ENCODE data around the gene RNF10. TPM values are rescaled to one million over a fixed set of nuclear protein-coding genes. Genes with fewer than 3 reads are reported as not detected.
"Not testable (repeated sequence)": the region's sequence is repeated elsewhere in the genome, so short reads cannot be mapped to it uniquely, and the experiment has no call there.

RNF10 gene
- total and polyA plus RNA-seq, 2 of the 4 experiments (the other 2 are of a cell fraction) = 44.4 to 95.0 TPM

DNA sequence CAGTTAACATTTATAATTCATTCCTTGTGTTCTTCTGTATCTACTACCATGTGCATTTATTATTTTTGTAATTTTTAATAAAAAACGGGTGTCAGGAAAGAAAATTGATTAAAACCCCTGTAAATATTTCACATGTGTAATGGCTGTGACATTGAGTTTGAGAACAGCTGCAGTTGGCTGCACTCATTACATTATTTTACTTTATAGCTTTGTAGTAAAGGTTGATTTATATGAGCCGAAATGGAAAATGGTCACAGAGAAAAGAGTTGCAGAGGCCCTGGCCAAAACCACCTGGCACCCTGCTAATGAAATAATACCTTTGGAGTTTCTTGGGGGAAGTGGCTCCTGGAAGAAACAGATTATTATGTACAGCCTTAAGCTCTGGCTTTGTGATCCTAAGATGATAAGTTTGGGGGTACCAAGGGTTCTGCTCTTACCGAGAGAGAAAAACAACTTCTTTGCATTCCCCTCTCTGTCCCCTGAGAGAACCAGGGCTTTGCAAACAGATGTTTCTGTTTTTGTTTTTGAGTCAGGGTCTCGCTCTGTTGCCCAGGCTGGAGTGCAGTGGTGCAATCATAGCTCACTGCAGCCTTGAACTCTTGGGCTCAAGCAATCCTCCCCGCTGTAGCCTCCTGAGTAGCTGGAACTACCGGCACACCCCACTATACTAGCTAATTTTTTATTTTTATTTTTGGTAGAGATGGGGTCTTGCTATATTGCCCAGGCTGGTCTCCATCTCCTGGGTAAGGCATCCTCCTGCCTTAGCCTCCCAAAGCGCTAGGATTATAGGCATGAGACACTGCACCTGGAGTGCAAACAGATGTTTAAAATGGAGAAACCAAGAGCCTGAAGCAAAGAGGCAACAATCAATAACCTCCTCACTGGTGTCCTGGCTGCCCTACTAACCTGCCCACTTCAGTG, 47.9 kb upstream of the RNF10 start:
- H4K8ac ChIP-seq (ENCODE audit: low read depth in 2 of 2, low read length in 2 of 2) = no peak overlapping the region
- H2BK20ac ChIP-seq (ENCODE audit: low read depth, low read length) = no peak overlapping the region
- no peak overlapping the region for H2BK120ac ChIP-seq (ENCODE audit: low read depth, low read length)
- no peak overlapping the region for H3K4me2 ChIP-seq (ENCODE audit: low read depth, low read length)
- H4K20me1 ChIP-seq (ENCODE audit: insufficient read depth, low read length) = no peaks in the 10 kb centered on the region
- POLR2A ChIA-PET (ENCODE audit: unreplicated experiment) = no interaction called here
- H3K36me3 ChIP-seq (ENCODE audit: control insufficient read depth, insufficient read depth, low read length) = peaks cover 10% of the 10 kb centered on the region
- H3K9me1 ChIP-seq (ENCODE audit: insufficient read depth, low read length) = peaks cover 4% of the 10 kb centered on the region; the same call in 1 of the 2 replicates
- no peak overlapping the region for H3K56ac ChIP-seq (ENCODE audit: extremely low read depth, insufficient read depth, low read length)
- H3K4me3 ChIP-seq (ENCODE audit: insufficient read depth, low read depth, low read length) = no peak overlapping the region
- H3K27me3 ChIP-seq (ENCODE audit: control insufficient read depth, insufficient read depth, low read length) = no peaks in the 10 kb centered on the region
- H2AK9ac ChIP-seq (replicated peaks; ENCODE audit: low read depth, low read length, poor library complexity) = no peak overlapping the region
- H3K18ac ChIP-seq (ENCODE audit: low read depth, low read length) = no peak overlapping the region
- WGBS, 2 experiments (ENCODE audit: extremely low coverage in 2 of 2, insufficient read length in 1 of 2) = no CpG with 5 or more reads among the region's 7 CpGs
- H2BK15ac ChIP-seq (ENCODE audit: low read depth, low read length) = no peak overlapping the region
- BruUV-seq (replicated peaks) = no TSS peak
- peaks cover 14 to 25% of the 10 kb centered on the region in 2 experiments for H3K79me1 ChIP-seq (ENCODE audit: low read depth in 1 of 2, low read length in 2 of 2)
- TF ChIP-seq RAD21 (IDR thresholded peaks at IDR 0.05; ENCODE audit: low read length) = no peak
- no peak for TF ChIP-seq RFX5 (IDR thresholded peaks at IDR 0.05; ENCODE audit: low read depth, low read length)
- TF ChIP-seq NFE2L2 (IDR thresholded peaks at IDR 0.05; ENCODE audit: low read depth, low read length) = no peak
- TF ChIP-seq RCOR1 (IDR thresholded peaks at IDR 0.05; ENCODE audit: insufficient replicate concordance, low read length) = no peak
- intact Hi-C loops (cut with micrococcal nuclease) = no loop called here
- H2AFZ ChIP-seq (replicated peaks; ENCODE audit: low read length, poor library complexity) = no peak overlapping the region
- H2BK5ac ChIP-seq (ENCODE audit: low read depth, low read length, poor library complexity, severe bottlenecking) = no peak overlapping the region
- no peaks in the 10 kb centered on the region for H3K4me1 ChIP-seq (ENCODE audit: control insufficient read depth, insufficient read depth, low read length)
- no peak overlapping the region for H4K5ac ChIP-seq (ENCODE audit: low read depth, low read length)
- DNase-seq (no peak), ATAC-seq (ENCODE audit: low read depth) (no peak)
- H2AK5ac ChIP-seq (ENCODE audit: low read depth, low read length) = no peak overlapping the region
- H3K23ac ChIP-seq (ENCODE audit: low read depth, low read length) = no peak overlapping the region
- dilution Hi-C loops (cut with HindIII; ENCODE audit: low sequenced_read_pairs, unreplicated experiment) = no loop called here
- H4K91ac ChIP-seq (ENCODE audit: insufficient read depth, low read depth, low read length) = no peak overlapping the region
- H3K9ac ChIP-seq (ENCODE audit: low read depth, low read length) = no peak overlapping the region
- no peak overlapping the region for H3K4ac ChIP-seq (ENCODE audit: low read depth, low read length)
- CTCF ChIA-PET = no interaction called here
- no peak overlapping the region for H3K14ac ChIP-seq (replicated peaks; ENCODE audit: low read depth, low read length)
- in situ Hi-C loops (cut with MboI; ENCODE audit: low sequenced_read_pairs) = no loop called here
- no peak overlapping the region for H3K27ac ChIP-seq (ENCODE audit: insufficient read depth, low read length)
- no peaks in the 10 kb centered on the region for H3K9me3 ChIP-seq (ENCODE audit: control insufficient read depth, insufficient read depth, low read length)

DNA sequence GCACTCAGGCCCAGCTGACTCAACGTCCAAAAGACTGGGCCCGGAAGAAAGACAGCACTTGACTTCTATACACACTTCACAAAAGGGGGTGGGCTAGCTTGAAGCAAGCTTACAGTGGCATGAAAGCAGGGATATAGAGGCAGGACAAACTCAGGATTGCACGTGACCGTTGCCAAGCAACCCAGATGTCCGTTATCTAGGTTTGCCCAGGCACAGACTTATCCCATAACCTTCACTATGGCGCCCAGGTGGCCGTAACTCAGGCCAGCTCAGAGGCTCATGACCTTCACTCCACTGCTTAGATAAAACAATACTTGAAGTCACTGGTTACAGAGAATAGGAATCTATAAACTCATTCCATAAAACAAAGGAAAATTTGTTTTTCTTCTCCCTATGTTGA, 46.6 kb upstream of the RNF10 start:
- DNase-seq; H3K4me1 ChIP-seq (ENCODE audit: control insufficient read depth, insufficient read depth, low read length); H3K18ac ChIP-seq (ENCODE audit: low read depth, low read length); H2AK9ac ChIP-seq (replicated peaks; ENCODE audit: low read depth, low read length, poor library complexity); in situ Hi-C loops (cut with MboI; ENCODE audit: low sequenced_read_pairs); H4K20me1 ChIP-seq (ENCODE audit: insufficient read depth, low read length); intact Hi-C loops (cut with micrococcal nuclease); H3K14ac ChIP-seq (replicated peaks; ENCODE audit: low read depth, low read length); H3K4me3 ChIP-seq (ENCODE audit: insufficient read depth, low read depth, low read length); H3K9me3 ChIP-seq (ENCODE audit: control insufficient read depth, insufficient read depth, low read length); H2BK5ac ChIP-seq (ENCODE audit: low read depth, low read length, poor library complexity, severe bottlenecking); H2BK15ac ChIP-seq (ENCODE audit: low read depth, low read length); H3K27ac ChIP-seq (ENCODE audit: insufficient read depth, low read length); CTCF ChIA-PET; H3K9ac ChIP-seq (ENCODE audit: low read depth, low read length); H2BK120ac ChIP-seq (ENCODE audit: low read depth, low read length); H3K9me1 ChIP-seq (ENCODE audit: insufficient read depth, low read length); H4K8ac ChIP-seq (ENCODE audit: low read depth in 2 of 2, low read length in 2 of 2); ATAC-seq (ENCODE audit: low read depth); H3K4me2 ChIP-seq (ENCODE audit: low read depth, low read length); H4K91ac ChIP-seq (ENCODE audit: insufficient read depth, low read depth, low read length); H3K27me3 ChIP-seq (ENCODE audit: control insufficient read depth, insufficient read depth, low read length); H4K5ac ChIP-seq (ENCODE audit: low read depth, low read length); H3K36me3 ChIP-seq (ENCODE audit: control insufficient read depth, insufficient read depth, low read length); H3K23ac ChIP-seq (ENCODE audit: low read depth, low read length); H3K4ac ChIP-seq (ENCODE audit: low read depth, low read length); H2AK5ac ChIP-seq (ENCODE audit: low read depth, low read length); H2BK20ac ChIP-seq (ENCODE audit: low read depth, low read length); H2AFZ ChIP-seq (replicated peaks; ENCODE audit: low read length, poor library complexity); dilution Hi-C loops (cut with HindIII; ENCODE audit: low sequenced_read_pairs, unreplicated experiment); BruUV-seq (replicated peaks); H3K56ac ChIP-seq (ENCODE audit: extremely low read depth, insufficient read depth, low read length): not testable (repeated sequence)
- peaks cover 10 to 25% of the 10 kb centered on the region in 2 experiments for H3K79me1 ChIP-seq (ENCODE audit: low read depth in 1 of 2, low read length in 2 of 2)
- POLR2A ChIA-PET (ENCODE audit: unreplicated experiment) = interaction anchor here (0.6 kb wide), 1 partner anchor 7 kb away, joined by 4 read pairs; no protein-coding TSS in a partner anchor
- 60% methylated on average over 3 of the region's 7 CpGs; no CpG with 5 or more reads in 1 of the 2 experiments for WGBS, 2 experiments (ENCODE audit: extremely low coverage in 2 of 2, insufficient read length in 1 of 2)

Measured in IMR-90 (cell line).